ENCODE data around the gene ZNF69.
"Not testable (repeated sequence)": the region's sequence is repeated elsewhere in the genome, so short reads cannot be mapped to it uniquely, and the experiment has no call there.

GRCh38 chr19:11941361-11941887, 53.8 kb downstream of the ZNF69 start:
- TF ChIP-seq POLR2AphosphoS5 (IDR thresholded peaks at IDR 0.05); CTCF (IDR thresholded peaks at IDR 0.05; ENCODE audit: poor library complexity, severe bottlenecking); REST (IDR thresholded peaks at IDR 0.05; ENCODE audit: borderline replicate concordance); EP300 (conservative IDR thresholded peaks at IDR 0.05; ENCODE audit: poor library complexity, severe bottlenecking); EZH2 (IDR thresholded peaks at IDR 0.05; ENCODE audit: borderline replicate concordance, insufficient read depth, low read length, poor library complexity, severe bottlenecking); RAD21 (conservative IDR thresholded peaks at IDR 0.05); MXI1 (conservative IDR thresholded peaks at IDR 0.05; ENCODE audit: poor library complexity, severe bottlenecking); TAF1 (IDR thresholded peaks at IDR 0.05; ENCODE audit: low read depth): not testable (repeated sequence)

Data from neural cell (in vitro differentiated cells).